ENCODE data around the gene NPHP1. TPM values are rescaled to one million over a fixed set of nuclear protein-coding genes. Genes with fewer than 3 reads are reported as not detected.
"Not testable (repeated sequence)": the region's sequence is repeated elsewhere in the genome, so short reads cannot be mapped to it uniquely, and the experiment has no call there.

Gene NPHP1
- total and polyA plus RNA-seq, 5 donors = 4.7 to 6.6 (median 4.9) TPM

GRCh38 chr2:110101901-110102803 lies 102.7 kb downstream of the NPHP1 start:
- intact Hi-C loops (cut with DNase I) = loop anchor here in 1 of 4 donors (10.0 kb wide), 1 partner anchor 53 kb away; no protein-coding TSS in a partner anchor
- Histone ChIP-seq H3K9me3 (ENCODE audit: control insufficient read depth, low read length) (no peaks in the 10 kb centered on the region), H3K27ac (ENCODE audit: low read length) (peak overlapping the region; percentile 34), H3K4me3 (ENCODE audit: low read length) (no peak overlapping the region), H3K4me1 (ENCODE audit: control insufficient read depth, insufficient read depth, low read length) (peaks cover 13% of the 10 kb centered on the region), H3K27me3 (ENCODE audit: control insufficient read depth, insufficient read depth) (no peaks in the 10 kb centered on the region)
- DNase-seq = peak in 2 of 3 donors; percentile 63 to 66
- WGBS = 63% methylated on average over 9 of the region's 9 CpGs
- no peak for ATAC-seq

GRCh38 chr2:110101280-110101844 lies 103.5 kb downstream of the NPHP1 start:
- ATAC-seq (peak; percentile 96 to 97), DNase-seq (peak; percentile 99 to 100 (median 99))
- peaks cover 13% of the 10 kb centered on the region for H3K4me1 ChIP-seq (ENCODE audit: control insufficient read depth, insufficient read depth, low read length)
- intact Hi-C loops (cut with DNase I) = loop anchor here in 1 of 4 donors (10.0 kb wide), 1 partner anchor 53 kb away; no protein-coding TSS in a partner anchor
- H3K4me3 ChIP-seq (ENCODE audit: low read length) = no peak overlapping the region
- H3K27me3 ChIP-seq (ENCODE audit: control insufficient read depth, insufficient read depth) = no peaks in the 10 kb centered on the region
- H3K27ac ChIP-seq (ENCODE audit: low read length) = peak overlapping the region; percentile 92
- WGBS = 3% methylated on average over 11 of the region's 11 CpGs
- H3K9me3 ChIP-seq (ENCODE audit: control insufficient read depth, low read length) = no peaks in the 10 kb centered on the region

GRCh38 chr2:110100880-110101279 lies 103.9 kb downstream of the NPHP1 start:
- H3K27me3 ChIP-seq (ENCODE audit: control insufficient read depth, insufficient read depth); H3K4me3 ChIP-seq (ENCODE audit: low read length); H3K9me3 ChIP-seq (ENCODE audit: control insufficient read depth, low read length): not testable (repeated sequence)
- WGBS = 64% methylated on average over 4 of the region's 4 CpGs
- ATAC-seq (peak; percentile 1 to 2), DNase-seq (peak in 2 of 3 donors; percentile 62 to 65)
- intact Hi-C loops (cut with DNase I) = loop anchor here in 1 of 4 donors (10.0 kb wide), 1 partner anchor 54 kb away; no protein-coding TSS in a partner anchor
- Histone ChIP-seq H3K4me1 (ENCODE audit: control insufficient read depth, insufficient read depth, low read length) (peaks cover 13% of the 10 kb centered on the region), H3K27ac (ENCODE audit: low read length) (peak overlapping the region; percentile 92)

GRCh38 chr2:110100480-110100879 lies 104.3 kb downstream of the NPHP1 start:
- H3K4me1 ChIP-seq (ENCODE audit: control insufficient read depth, insufficient read depth, low read length) = peaks cover 13% of the 10 kb centered on the region
- WGBS = 63% methylated on average over 8 of the region's 8 CpGs
- H3K27ac ChIP-seq (ENCODE audit: low read length) = peak overlapping the region; percentile 92
- peak in 1 of 3 donors; percentile 48 for DNase-seq
- intact Hi-C loops (cut with DNase I) = loop anchor here in 1 of 4 donors (10.0 kb wide), 1 partner anchor 54 kb away; no protein-coding TSS in a partner anchor
- peak; percentile 16 to 42 for ATAC-seq
- H3K9me3 ChIP-seq (ENCODE audit: control insufficient read depth, low read length) = no peaks in the 10 kb centered on the region
- no peak overlapping the region for H3K4me3 ChIP-seq (ENCODE audit: low read length)
- no peaks in the 10 kb centered on the region for H3K27me3 ChIP-seq (ENCODE audit: control insufficient read depth, insufficient read depth)

- 64% methylated on average over 10 of the region's 10 CpGs for WGBS
- DNase-seq = no peak
- ATAC-seq = no peak
Measured at GRCh38 chr2:110099471-110100225, 105.2 kb downstream of the NPHP1 start.

GRCh38 chr2:110099038-110099425 lies 105.8 kb downstream of the NPHP1 start:
- Histone ChIP-seq H3K4me1 (ENCODE audit: control insufficient read depth, insufficient read depth, low read length) (peaks cover 13% of the 10 kb centered on the region), H3K4me3 (ENCODE audit: low read length) (no peak overlapping the region), H3K27ac (ENCODE audit: low read length) (no peak overlapping the region), H3K9me3 (ENCODE audit: control insufficient read depth, low read length) (no peaks in the 10 kb centered on the region), H3K27me3 (ENCODE audit: control insufficient read depth, insufficient read depth) (no peaks in the 10 kb centered on the region)
- no peak for ATAC-seq
- 55% methylated on average over 6 of the region's 6 CpGs for WGBS
- intact Hi-C loops (cut with DNase I) = no loop called here
- no peak for DNase-seq

More at GRCh38 chr2:110099471-110100225, 105.2 kb downstream of the NPHP1 start:
- intact Hi-C loops (cut with DNase I) = loop anchor here in 1 of 4 donors (10.0 kb wide), 1 partner anchor 55 kb away; no protein-coding TSS in a partner anchor
- no peaks in the 10 kb centered on the region for H3K27me3 ChIP-seq (ENCODE audit: control insufficient read depth, insufficient read depth)
- peaks cover 13% of the 10 kb centered on the region for H3K4me1 ChIP-seq (ENCODE audit: control insufficient read depth, insufficient read depth, low read length)
- H3K9me3 ChIP-seq (ENCODE audit: control insufficient read depth, low read length) = no peaks in the 10 kb centered on the region
- no peak overlapping the region for H3K4me3 ChIP-seq (ENCODE audit: low read length)
- peak overlapping the region; percentile 48 for H3K27ac ChIP-seq (ENCODE audit: low read length)

- no peak overlapping the region for H3K4me3 ChIP-seq (ENCODE audit: low read length)
- ATAC-seq (no peak), DNase-seq (no peak)
- H3K9me3 ChIP-seq (ENCODE audit: control insufficient read depth, low read length) = no peaks in the 10 kb centered on the region
- H3K4me1 ChIP-seq (ENCODE audit: control insufficient read depth, insufficient read depth, low read length) = peaks cover 13% of the 10 kb centered on the region
- H3K27me3 ChIP-seq (ENCODE audit: control insufficient read depth, insufficient read depth) = no peaks in the 10 kb centered on the region
- intact Hi-C loops (cut with DNase I) = no loop called here
- 90% methylated on average over 14 of the region's 14 CpGs for WGBS
- H3K27ac ChIP-seq (ENCODE audit: low read length) = no peak overlapping the region
Measured at GRCh38 chr2:110097506-110098220, 107.2 kb downstream of the NPHP1 start.

- WGBS = 89% methylated on average over 8 of the region's 8 CpGs
- Histone ChIP-seq H3K4me1 (ENCODE audit: control insufficient read depth, insufficient read depth, low read length) (peaks cover 10% of the 10 kb centered on the region), H3K4me3 (ENCODE audit: low read length) (no peak overlapping the region), H3K27ac (ENCODE audit: low read length) (no peak overlapping the region), H3K9me3 (ENCODE audit: control insufficient read depth, low read length) (no peaks in the 10 kb centered on the region), H3K27me3 (ENCODE audit: control insufficient read depth, insufficient read depth) (no peaks in the 10 kb centered on the region)
- ATAC-seq (no peak), DNase-seq (peak in 1 of 3 donors; percentile 56)
- intact Hi-C loops (cut with DNase I) = no loop called here
Measured at GRCh38 chr2:110095994-110096633, 108.7 kb downstream of the NPHP1 start.

GRCh38 chr2:110094884-110095534 lies 109.8 kb downstream of the NPHP1 start:
- H3K27ac ChIP-seq (ENCODE audit: low read length); DNase-seq; intact Hi-C loops (cut with DNase I); H3K4me3 ChIP-seq (ENCODE audit: low read length); H3K4me1 ChIP-seq (ENCODE audit: control insufficient read depth, insufficient read depth, low read length); H3K27me3 ChIP-seq (ENCODE audit: control insufficient read depth, insufficient read depth); H3K9me3 ChIP-seq (ENCODE audit: control insufficient read depth, low read length): not testable (repeated sequence)
- ATAC-seq = peak in 1 of 2 donors; percentile 43
- WGBS = 46% methylated on average over 5 of the region's 6 CpGs

Data from right cardiac atrium (tissue), 5 donors.